ENCODE results near the gene POLR2E. TPM values are rescaled to one million over a fixed set of nuclear protein-coding genes. Genes with fewer than 3 reads are reported as not detected.

The POLR2E gene
- total RNA-seq, 1 experiment from 2014 or later = 261 TPM

DNA sequence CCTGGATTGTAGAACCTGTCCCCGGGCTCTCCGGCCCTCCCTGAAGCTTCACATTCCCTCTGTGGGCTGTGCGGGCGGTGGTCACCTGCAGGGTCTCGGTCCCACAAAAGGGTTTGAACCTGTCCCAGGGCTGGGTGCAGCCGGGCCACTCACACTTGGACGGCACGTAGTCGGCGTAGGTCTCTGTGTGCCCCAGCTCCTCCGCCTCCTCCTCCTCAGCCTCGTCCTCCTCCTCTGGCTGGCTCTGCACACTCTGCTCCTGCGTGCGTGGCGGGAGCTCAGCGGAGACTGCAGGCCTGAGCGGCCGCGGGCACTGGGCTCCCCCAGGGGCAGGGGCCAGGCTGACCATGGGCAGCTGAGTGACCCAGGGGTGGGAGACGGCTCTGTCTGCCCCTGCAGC is 28.2 kb upstream of the POLR2E start:
- Histone ChIP-seq H3K4me1 (ENCODE audit: insufficient read depth, low read length) (no peaks in the 10 kb centered on the region), H2BK5ac (ENCODE audit: insufficient read length, low read length) (no peak overlapping the region), H3K9ac (ENCODE audit: extremely low read depth, insufficient read length, low read length) (no peak overlapping the region), H2BK120ac (ENCODE audit: low read depth, low read length, poor library complexity, severe bottlenecking) (no peak overlapping the region), H3K79me1 (ENCODE audit: insufficient read depth, low read depth, low read length, poor library complexity, severe bottlenecking) (no peaks in the 10 kb centered on the region), H3K79me2 (ENCODE audit: insufficient read depth, low read length) (no peaks in the 10 kb centered on the region), H2AK5ac (ENCODE audit: insufficient read length, low read length) (no peak overlapping the region), H4K20me1 (ENCODE audit: control insufficient read depth, insufficient read depth, insufficient read length) (no peaks in the 10 kb centered on the region), H3K4ac (ENCODE audit: low read depth, low read length) (no peak overlapping the region), H3K27ac (ENCODE audit: insufficient read length, low read depth, low read length) (no peak overlapping the region), H2AFZ (ENCODE audit: low read length) (no peak overlapping the region), H3K18ac (ENCODE audit: insufficient read length, low read depth, low read length) (no peak overlapping the region), H4K8ac (replicated peaks; ENCODE audit: insufficient read length, low read depth, low read length) (no peak overlapping the region), H3T11ph (ENCODE audit: low read length) (no peak overlapping the region), H3K14ac (ENCODE audit: insufficient read depth, low read length) (no peak overlapping the region), H3K4me2 (ENCODE audit: insufficient read depth, insufficient read length, low read length) (no peak overlapping the region), H3K56ac (ENCODE audit: insufficient read length, low read depth, low read length) (no peak overlapping the region), H4K91ac (ENCODE audit: insufficient read length, low read depth, low read length) (no peak overlapping the region), H2BK15ac (ENCODE audit: low read depth, low read length) (no peak overlapping the region), H4K5ac (ENCODE audit: insufficient read length, low read depth, low read length) (no peak overlapping the region), H3K27me3 (ENCODE audit: insufficient read depth, low read length) (no peaks in the 10 kb centered on the region), H2BK12ac (ENCODE audit: insufficient read length, low read depth, low read length) (no peak overlapping the region), H3K9me3 (ENCODE audit: control insufficient read depth, low read depth, low read length) (no peaks in the 10 kb centered on the region), H3K23ac (ENCODE audit: insufficient read length, low read depth, low read length) (no peak overlapping the region), H2BK20ac (ENCODE audit: low read depth, low read length, poor library complexity, severe bottlenecking) (no peak overlapping the region), H3K23me2 (ENCODE audit: insufficient read length, low read depth, low read length, poor library complexity, severe bottlenecking) (no peaks in the 10 kb centered on the region)
- no peak overlapping the region for H3K27ac Mint-ChIP-seq
- H3K36me3 Mint-ChIP-seq (ENCODE audit: insufficient read depth in 1 of 3, low read depth in 3 of 3) = peaks cover 11 to 46% (median 34%) of the 10 kb centered on the region in 3 experiments; a peak in 6 of 7 replicates
- no peak for DNase-seq
- no peak overlapping the region for H3K4me3 Mint-ChIP-seq
- TF ChIP-seq, protein P1, sequence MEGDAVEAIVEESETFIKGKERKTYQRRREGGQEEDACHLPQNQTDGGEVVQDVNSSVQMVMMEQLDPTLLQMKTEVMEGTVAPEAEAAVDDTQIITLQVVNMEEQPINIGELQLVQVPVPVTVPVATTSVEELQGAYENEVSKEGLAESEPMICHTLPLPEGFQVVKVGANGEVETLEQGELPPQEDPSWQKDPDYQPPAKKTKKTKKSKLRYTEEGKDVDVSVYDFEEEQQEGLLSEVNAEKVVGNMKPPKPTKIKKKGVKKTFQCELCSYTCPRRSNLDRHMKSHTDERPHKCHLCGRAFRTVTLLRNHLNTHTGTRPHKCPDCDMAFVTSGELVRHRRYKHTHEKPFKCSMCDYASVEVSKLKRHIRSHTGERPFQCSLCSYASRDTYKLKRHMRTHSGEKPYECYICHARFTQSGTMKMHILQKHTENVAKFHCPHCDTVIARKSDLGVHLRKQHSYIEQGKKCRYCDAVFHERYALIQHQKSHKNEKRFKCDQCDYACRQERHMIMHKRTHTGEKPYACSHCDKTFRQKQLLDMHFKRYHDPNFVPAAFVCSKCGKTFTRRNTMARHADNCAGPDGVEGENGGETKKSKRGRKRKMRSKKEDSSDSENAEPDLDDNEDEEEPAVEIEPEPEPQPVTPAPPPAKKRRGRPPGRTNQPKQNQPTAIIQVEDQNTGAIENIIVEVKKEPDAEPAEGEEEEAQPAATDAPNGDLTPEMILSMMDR (conservative IDR thresholded peaks at IDR 0.05) = no peak
- H3K4me1 Mint-ChIP-seq = peaks cover 2 to 7% of the 10 kb centered on the region in 2 experiments; a peak in 3 of 4 replicates
- H3K9me3 Mint-ChIP-seq = no peaks in the 10 kb centered on the region; a peak in 1 of 5 replicates
- no peaks in the 10 kb centered on the region for H3K27me3 Mint-ChIP-seq (ENCODE audit: low read depth)
- WGBS (ENCODE audit: extremely low coverage, insufficient read length, low lambda C conversion rate) = no CpG with 5 or more reads among the region's 20 CpGs
